Measurements from ENCODE around the gene KIF21A. TPM values are rescaled to one million over a fixed set of nuclear protein-coding genes. Genes with fewer than 3 reads are reported as not detected.

Gene KIF21A
- total RNA-seq, 6 experiments from 2014 or later = 0.55 to 2.7 (median 0.83) TPM

- H3K4me3 Mint-ChIP-seq = no peak overlapping the region
- no peaks in the 10 kb centered on the region for H3K27me3 Mint-ChIP-seq (ENCODE audit: insufficient read depth)
- peaks cover 8% of the 10 kb centered on the region; the same call in 1 of the 2 replicates for H3K4me1 Mint-ChIP-seq (ENCODE audit: low read depth)
- no peak overlapping the region for H3K27ac Mint-ChIP-seq
- no peaks in the 10 kb centered on the region for H3K36me3 Mint-ChIP-seq (ENCODE audit: low read depth)
- DNase-seq = no peak
- no peak for TF ChIP-seq CTCF (IDR thresholded peaks at IDR 0.05)
- H3K9me3 Mint-ChIP-seq = no peaks in the 10 kb centered on the region
These were observed 115.4 kb downstream of the KIF21A start for GRCh38 chr12:39327510-39327909.

- no peaks in the 10 kb centered on the region for H3K27me3 Mint-ChIP-seq (ENCODE audit: insufficient read depth)
- no peak for TF ChIP-seq CTCF (IDR thresholded peaks at IDR 0.05)
- no peaks in the 10 kb centered on the region for H3K9me3 Mint-ChIP-seq
- H3K27ac Mint-ChIP-seq = no peak overlapping the region
- H3K36me3 Mint-ChIP-seq (ENCODE audit: low read depth) = no peaks in the 10 kb centered on the region
- no peak for DNase-seq
- no peaks in the 10 kb centered on the region for H3K4me1 Mint-ChIP-seq (ENCODE audit: low read depth)
- no peak overlapping the region for H3K4me3 Mint-ChIP-seq
These were observed 123.7 kb downstream of the KIF21A start for GRCh38 chr12:39319180-39319579.

- no peaks in the 10 kb centered on the region for H3K9me3 Mint-ChIP-seq
- H3K27me3 Mint-ChIP-seq (ENCODE audit: insufficient read depth) = no peaks in the 10 kb centered on the region; the same call in 1 of the 2 replicates
- no peak for DNase-seq
- H3K36me3 Mint-ChIP-seq (ENCODE audit: low read depth) = peaks cover 5% of the 10 kb centered on the region; the same call in 1 of the 2 replicates
- H3K4me1 Mint-ChIP-seq (ENCODE audit: low read depth) = no peaks in the 10 kb centered on the region
- H3K4me3 Mint-ChIP-seq = no peak overlapping the region
- H3K27ac Mint-ChIP-seq = no peak overlapping the region
- no peak for TF ChIP-seq CTCF (IDR thresholded peaks at IDR 0.05)
These were observed 128.4 kb downstream of the KIF21A start for GRCh38 chr12:39314547-39314946.

- Mint-ChIP-seq H3K4me1 (ENCODE audit: low read depth) (no peaks in the 10 kb centered on the region), H3K4me3 (no peak overlapping the region), H3K27me3 (ENCODE audit: insufficient read depth) (no peaks in the 10 kb centered on the region; the same call in 1 of the 2 replicates), H3K9me3 (no peaks in the 10 kb centered on the region), H3K27ac (no peak overlapping the region), H3K36me3 (ENCODE audit: low read depth) (peaks cover 5% of the 10 kb centered on the region; the same call in 1 of the 2 replicates)
- no peak for TF ChIP-seq CTCF (IDR thresholded peaks at IDR 0.05)
- DNase-seq = no peak
These were observed 133.4 kb downstream of the KIF21A start for GRCh38 chr12:39309516-39309915.

- H3K4me1 Mint-ChIP-seq (ENCODE audit: low read depth) = no peaks in the 10 kb centered on the region
- no peak for DNase-seq
- H3K36me3 Mint-ChIP-seq (ENCODE audit: low read depth) = no peaks in the 10 kb centered on the region
- H3K27me3 Mint-ChIP-seq (ENCODE audit: insufficient read depth) = no peaks in the 10 kb centered on the region
- no peak overlapping the region for H3K27ac Mint-ChIP-seq
- H3K9me3 Mint-ChIP-seq = no peaks in the 10 kb centered on the region; the same call in 1 of the 2 replicates
- no peak for TF ChIP-seq CTCF (IDR thresholded peaks at IDR 0.05)
- no peak overlapping the region for H3K4me3 Mint-ChIP-seq
These were observed 141.5 kb downstream of the KIF21A start for GRCh38 chr12:39301422-39301821.

- no peaks in the 10 kb centered on the region for H3K27me3 Mint-ChIP-seq (ENCODE audit: insufficient read depth)
- no peaks in the 10 kb centered on the region for H3K4me1 Mint-ChIP-seq (ENCODE audit: low read depth)
- H3K27ac Mint-ChIP-seq = no peak overlapping the region
- no peak overlapping the region for H3K4me3 Mint-ChIP-seq
- DNase-seq = no peak
- TF ChIP-seq CTCF (IDR thresholded peaks at IDR 0.05) = no peak
- H3K9me3 Mint-ChIP-seq = no peaks in the 10 kb centered on the region; the same call in 1 of the 2 replicates
- H3K36me3 Mint-ChIP-seq (ENCODE audit: low read depth) = no peaks in the 10 kb centered on the region
These were observed 142.1 kb downstream of the KIF21A start for GRCh38 chr12:39300799-39301198.

Data from HFFc6 (cell line).